Smooth muscle cell (in vitro differentiated cells): ENCODE measurements around the gene FAM32A. TPM values are rescaled to one million over a fixed set of nuclear protein-coding genes. Genes with fewer than 3 reads are reported as not detected.

Experiments
- DNase-seq: peaks from one replicate; lab custom pipeline; 2025; ENCODE audit not compliant: unreplicated experiment; lab: John Stamatoyannopoulos, UW
- H2AFZ ChIP-seq: fragments of 200-600 bp; sonication (generic); 2 replicates; pipeline ENCODE4 v1.6.0; 2016; ENCODE audit warnings: antibody characterized with exemption, low read depth, mild to moderate bottlenecking
- H3F3A ChIP-seq: fragments of 200-600 bp; sonication (generic); 2 replicates; pipeline ENCODE4 v1.6.0; 2017; ENCODE audit warnings: antibody characterized with exemption, low read depth
- H3K27ac ChIP-seq: fragments of 200-600 bp; sonication (generic); 2 replicates; pipeline ENCODE4 v1.5.1; 2016; ENCODE audit warnings: low read depth, mild to moderate bottlenecking
- H3K27me3 ChIP-seq: fragments of 200-600 bp; sonication (generic); 2 replicates; pipeline ENCODE4 v1.6.1; 2016; ENCODE audit warnings: low read depth, mild to moderate bottlenecking
- H3K36me3 ChIP-seq: fragments of 200-600 bp; sonication (generic); 2 replicates; pipeline ENCODE4 v1.5.1; 2016; ENCODE audit warnings: low read depth
- H3K4me1 ChIP-seq: fragments of 200-600 bp; sonication (generic); 2 replicates; pipeline ENCODE4 v1.5.1; 2016; ENCODE audit warnings: low read depth
- H3K4me2 ChIP-seq: fragments of 200-600 bp; sonication (generic); 2 replicates; pipeline ENCODE4 v1.6.0; 2016; ENCODE audit warnings: mild to moderate bottlenecking
- H3K4me3 ChIP-seq: fragments of 200-600 bp; sonication (generic); 2 replicates; pipeline ENCODE4 v1.5.1; 2016; ENCODE audit warnings: mild to moderate bottlenecking
- H3K79me2 ChIP-seq: fragments of 200-600 bp; sonication (generic); 2 replicates; pipeline ENCODE4 v1.6.0; 2016; ENCODE audit warnings: low read depth, mild to moderate bottlenecking
- H3K9ac ChIP-seq: fragments of 200-600 bp; sonication (generic); 2 replicates; pipeline ENCODE4 v1.6.0; 2016; ENCODE audit warnings: low read depth
- H3K9me3 ChIP-seq: fragments of 200-600 bp; sonication (generic); replicated peaks from 2 replicates; pipeline ENCODE4 v1.5.1; 2016; ENCODE audit warnings: low read depth
- H4K20me1 ChIP-seq: fragments of 200-600 bp; sonication (generic); 2 replicates; pipeline ENCODE4 v1.6.0; 2016; ENCODE audit warnings: low read depth
- CTCF ChIP-seq: fragments of 200-600 bp; sonication (generic); IDR thresholded peaks from 2 replicates; pipeline ENCODE4 v1.5.1; 2017; ENCODE audit warnings: borderline replicate concordance, mild to moderate bottlenecking, antibody characterized with exemption; ENCODE audit not compliant: insufficient read depth, poor library complexity, severe bottlenecking
- WGBS: methylation state at CpG from one replicate; pipeline ENCODE4 v1.1.7; 2016; ENCODE audit warnings: low lambda C conversion rate; 5-methylcytosine and 5-hydroxymethylcytosine counted together
- polyA plus RNA-seq: library from polyadenylated mRNA; unstranded; fragments of >200 nt; fragmentation: Nextera tagmentation; extraction: Ambion mirVana; gene quantifications from 2 replicates; pipeline ENCODE4 v1.2.1, GENCODE V29; 2016
- total RNA-seq: library from RNA; depleted of rRNA; stranded (reverse); fragments of >200 nt; gene quantifications from 2 replicates; pipeline ENCODE4 v1.2.3, GENCODE V29; 2014

The FAM32A gene
- total and polyA plus RNA-seq, 2 experiments from 2014 or later, result 109 to 132 TPM

GRCh38 chr19:16216744-16217670 lies 31.8 kb downstream of the FAM32A start:
- WGBS, result 93% methylated on average over 13 of the region's 13 CpGs
- no peak for DNase-seq
- H3K4me1 ChIP-seq, result no peaks in the 10 kb centered on the region
- TF ChIP-seq CTCF, result no peak
- H3K9me3 ChIP-seq, result no peaks in the 10 kb centered on the region
- peaks cover 40% of the 10 kb centered on the region for H3K79me2 ChIP-seq
- H3K4me3 ChIP-seq, result no peak overlapping the region
- H3F3A ChIP-seq, result no peaks in the 10 kb centered on the region
- peaks cover 16% of the 10 kb centered on the region for H3K36me3 ChIP-seq
- H4K20me1 ChIP-seq, result peaks cover 65% of the 10 kb centered on the region
- no peak overlapping the region for H3K9ac ChIP-seq
- no peak overlapping the region for H3K4me2 ChIP-seq
- H3K27me3 ChIP-seq, result no peaks in the 10 kb centered on the region
- no peak overlapping the region for H2AFZ ChIP-seq
- no peak overlapping the region for H3K27ac ChIP-seq

GRCh38 chr19:16217716-16218451 lies 32.7 kb downstream of the FAM32A start:
- Histone ChIP-seq H3K4me1 (no peaks in the 10 kb centered on the region), H3F3A (no peaks in the 10 kb centered on the region), H3K9me3 (no peaks in the 10 kb centered on the region), H3K9ac (no peak overlapping the region), H2AFZ (no peak overlapping the region), H3K4me2 (no peak overlapping the region), H3K79me2 (peaks cover 32% of the 10 kb centered on the region), H3K4me3 (no peak overlapping the region), H4K20me1 (peaks cover 64% of the 10 kb centered on the region), H3K27me3 (no peaks in the 10 kb centered on the region), H3K27ac (no peak overlapping the region), H3K36me3 (peaks cover 16% of the 10 kb centered on the region)
- WGBS, result 92% methylated on average over 16 of the region's 16 CpGs
- DNase-seq, result no peak
- TF ChIP-seq CTCF, result no peak

- Histone ChIP-seq H3K79me2 (peaks cover 23% of the 10 kb centered on the region), H4K20me1 (peaks cover 64% of the 10 kb centered on the region), H3K4me1 (no peaks in the 10 kb centered on the region), H3K27me3 (no peaks in the 10 kb centered on the region), H2AFZ (no peak overlapping the region), H3F3A (no peaks in the 10 kb centered on the region), H3K36me3 (peaks cover 16% of the 10 kb centered on the region), H3K9me3 (no peaks in the 10 kb centered on the region), H3K9ac (no peak overlapping the region), H3K27ac (no peak overlapping the region), H3K4me3 (no peak overlapping the region), H3K4me2 (no peak overlapping the region)
- 92% methylated on average over 2 of the region's 2 CpGs for WGBS
- DNase-seq, result no peak
- TF ChIP-seq CTCF, result no peak
Measured at GRCh38 chr19:16218851-16219250, 33.6 kb downstream of the FAM32A start.
